Mesenteric fat pad (tissue), 1 donor: ENCODE results near the gene RNF150. TPM values are rescaled to one million over a fixed set of nuclear protein-coding genes. Genes with fewer than 3 reads are reported as not detected.

Experiments
- DNase-seq: peaks from one replicate; pipeline ENCODE4 v3.0.0-alpha.2; 2020; ENCODE audit warnings: low spot score
- total RNA-seq: library from RNA; stranded (reverse); fragmentation: NEBNext Ultra II Directional; extraction: Animal tissue kit (Norgen Biotek cat#: 25700); gene quantifications from one replicate; pipeline ENCODE4 v1.2.1, GENCODE V29; 2021
- donor health status: DM: yes; HTN: yes; CAD: no.

Gene RNF150
- total RNA-seq, 1 donor from 2014 or later = 17.4 TPM

GRCh38 chr4:141028024-141028529 is 105.2 kb downstream of the RNF150 start:
- DNase-seq = no peak

- no peak for DNase-seq
Observed at GRCh38 chr4:141027421-141027820, 105.8 kb downstream of the RNF150 start.

GRCh38 chr4:141026900-141027299 is 106.4 kb downstream of the RNF150 start:
- DNase-seq = no peak

- no peak for DNase-seq
Observed at GRCh38 chr4:141023051-141023450, 110.2 kb downstream of the RNF150 start.

DNA sequence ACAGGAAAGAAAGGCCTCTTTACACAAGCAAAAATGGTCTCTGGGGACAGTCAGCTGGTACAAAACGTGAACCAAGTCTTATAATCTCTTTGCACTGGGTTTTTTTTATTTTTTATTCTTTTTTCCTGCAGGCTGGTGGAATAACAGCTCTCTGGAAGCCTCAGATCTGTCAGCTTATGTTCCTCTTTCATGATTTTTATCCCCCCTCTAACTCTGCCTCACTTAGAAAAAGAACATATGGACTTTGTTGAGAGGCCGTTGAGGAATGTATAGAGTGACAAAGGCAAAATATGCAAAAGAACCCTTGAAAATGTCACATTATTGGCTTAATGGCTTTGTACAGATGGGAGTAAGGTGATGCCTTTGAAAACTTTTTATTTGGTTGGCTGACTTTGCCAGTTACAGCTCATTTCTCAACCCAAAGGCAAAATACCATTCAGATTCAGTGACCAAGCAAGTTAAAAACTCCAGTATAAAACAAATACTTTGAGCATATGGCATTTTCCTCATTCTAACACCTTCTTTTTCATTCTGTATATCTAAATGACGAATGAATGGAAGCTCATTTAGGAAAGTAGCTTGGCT is 111.1 kb downstream of the RNF150 start:
- DNase-seq = no peak

DNA sequence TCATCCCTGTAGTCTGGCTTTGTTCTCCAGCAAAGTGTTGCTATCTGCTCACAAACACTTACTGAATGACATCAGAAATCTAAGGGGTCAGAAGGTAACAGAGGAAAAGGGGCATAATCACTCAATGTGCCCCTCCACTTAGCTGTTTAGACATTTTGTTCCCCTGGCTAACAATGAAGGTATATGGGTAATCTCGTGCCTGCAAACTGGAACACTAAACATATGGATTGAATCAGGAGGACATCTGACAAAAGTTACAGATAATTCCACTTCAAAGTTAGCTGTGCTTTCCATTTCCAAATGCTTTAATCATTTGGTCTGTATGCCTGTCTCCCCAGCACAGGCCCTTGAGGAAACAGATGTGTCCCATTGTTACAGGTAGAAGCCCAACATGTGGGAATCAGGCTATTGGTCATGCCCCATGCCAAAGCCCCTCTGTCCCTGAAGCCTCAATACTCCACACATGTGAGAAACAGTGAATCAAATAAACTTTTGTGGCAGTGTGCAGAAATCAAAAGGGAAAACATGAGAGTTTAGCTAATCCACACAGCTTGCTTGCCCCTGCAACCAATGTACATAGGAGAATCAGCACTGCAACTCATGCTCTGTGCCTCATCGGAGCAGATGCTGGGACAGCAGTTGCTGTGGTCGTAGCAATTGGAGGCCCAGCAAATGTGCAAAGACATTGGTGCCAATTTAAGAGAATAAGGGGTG is 111.7 kb downstream of the RNF150 start:
- no peak for DNase-seq

- no peak for DNase-seq
Observed at GRCh38 chr4:141020801-141021261, 112.4 kb downstream of the RNF150 start.

DNA sequence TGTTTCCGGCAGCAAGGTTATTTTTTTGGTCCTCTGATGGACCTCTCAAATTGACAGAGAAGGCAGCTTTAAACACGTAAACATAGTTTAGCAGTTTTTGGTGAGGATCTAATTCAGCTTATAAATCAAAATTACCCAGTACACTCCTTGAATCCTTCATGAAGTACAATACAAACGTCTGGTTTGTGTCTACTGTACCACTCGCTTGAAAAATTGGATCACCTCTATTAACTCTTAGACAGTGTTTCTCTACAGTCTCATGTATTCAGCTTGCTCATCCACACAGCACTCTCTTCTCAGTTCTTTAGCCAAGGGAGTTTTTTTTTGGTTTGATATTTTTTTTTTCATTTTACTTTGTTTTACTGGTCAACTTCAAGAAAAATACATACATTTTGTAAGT is 113.5 kb downstream of the RNF150 start:
- no peak for DNase-seq

DNA sequence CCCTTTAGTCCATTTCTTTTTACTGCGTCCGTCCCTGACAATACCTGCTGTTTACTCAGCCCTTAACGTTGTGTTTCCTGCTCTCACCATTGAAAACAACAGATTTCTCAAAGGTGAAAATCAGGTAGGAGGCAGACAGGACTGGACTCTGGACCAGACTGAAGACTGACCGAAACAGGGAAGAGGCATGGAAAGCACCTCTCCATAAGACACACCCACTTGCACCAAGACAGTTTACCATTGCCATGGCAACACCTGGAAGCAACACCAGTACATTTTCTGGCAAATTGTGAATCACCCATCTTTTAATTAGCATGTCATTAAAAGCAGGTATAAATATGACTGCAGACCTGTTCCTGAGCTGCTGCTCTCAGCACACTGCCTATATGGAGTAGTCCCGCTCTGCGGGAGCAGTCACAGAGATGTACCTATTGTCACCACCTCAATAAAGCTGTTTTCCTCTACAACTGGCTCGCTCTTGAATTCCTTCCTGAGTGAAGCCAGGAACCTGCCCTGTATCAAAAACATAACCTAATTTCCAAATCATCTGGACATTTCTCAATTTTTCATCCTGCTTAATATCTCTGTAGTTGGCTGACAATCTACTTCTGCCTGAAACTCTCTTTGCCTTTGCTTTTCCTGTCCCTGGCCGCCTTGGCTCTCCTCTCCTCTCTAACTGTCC is 117.0 kb downstream of the RNF150 start:
- no peak for DNase-seq

DNA sequence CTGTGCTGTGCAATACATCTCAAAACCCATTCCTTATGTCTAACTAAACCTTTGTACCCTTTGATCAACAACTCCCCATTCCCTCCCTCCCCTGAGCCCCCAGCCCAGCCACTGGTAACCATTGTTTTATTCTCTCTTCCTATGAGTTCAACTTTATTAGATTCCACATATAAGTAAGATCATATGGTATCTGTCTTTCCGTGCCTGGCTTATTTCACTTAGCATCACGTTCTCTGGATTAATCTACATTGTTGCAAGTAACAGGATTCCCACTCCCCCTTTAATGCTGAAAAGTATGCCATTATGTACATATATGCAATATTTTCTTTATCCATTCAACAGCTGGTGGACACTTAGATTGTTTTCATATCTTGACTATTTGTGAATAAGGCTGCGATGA is 119.4 kb downstream of the RNF150 start:
- no peak for DNase-seq

DNA sequence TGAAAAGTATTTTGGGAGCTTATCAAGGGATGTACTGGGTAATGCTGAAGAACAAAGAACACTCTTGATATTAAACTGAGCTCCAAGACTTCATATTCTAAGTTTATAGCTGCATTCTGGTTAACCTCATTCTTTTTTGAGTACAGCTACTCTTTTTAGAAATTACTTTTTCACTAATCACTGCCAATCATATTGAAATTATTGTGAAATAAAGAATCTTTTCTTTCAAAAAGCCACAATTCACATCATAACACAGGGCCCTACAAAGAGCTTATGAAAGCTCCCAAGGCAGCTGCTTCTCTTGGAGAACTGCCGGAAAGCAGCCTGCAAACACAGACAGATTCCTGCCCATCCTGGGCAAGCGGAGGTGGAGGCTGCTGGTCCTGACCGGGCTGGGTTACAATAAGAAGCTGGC is 121.4 kb downstream of the RNF150 start:
- DNase-seq = no peak

GRCh38 chr4:141009931-141010330 is 123.3 kb downstream of the RNF150 start:
- no peak for DNase-seq

- DNase-seq = no peak
Observed at GRCh38 chr4:141009129-141009528, 124.1 kb downstream of the RNF150 start.

DNA sequence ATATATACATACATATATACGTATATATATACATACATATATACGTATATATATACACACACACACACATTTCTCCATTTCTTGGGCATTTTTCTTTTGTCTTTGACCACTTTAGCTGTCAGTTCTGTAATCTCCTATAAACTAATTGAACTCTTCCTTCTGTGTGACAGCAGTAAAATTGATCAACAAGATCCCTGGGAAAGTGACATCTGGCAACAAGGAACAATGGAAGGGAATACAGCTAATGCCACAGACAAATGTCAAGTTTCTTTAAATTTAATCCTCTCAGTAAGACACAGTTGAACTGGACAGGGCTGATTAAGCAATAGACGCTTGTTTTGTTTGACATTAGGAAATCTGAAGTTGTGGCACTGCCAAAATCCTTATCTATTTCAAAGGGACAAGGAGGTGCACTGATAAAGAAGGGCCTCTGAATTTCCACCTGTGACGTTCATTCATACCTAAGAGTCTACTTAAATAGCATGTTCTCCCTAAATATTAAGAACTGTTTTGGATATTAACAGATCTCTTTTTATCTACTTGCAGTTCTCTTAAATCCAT is 126.9 kb downstream of the RNF150 start:
- DNase-seq = no peak

DNA sequence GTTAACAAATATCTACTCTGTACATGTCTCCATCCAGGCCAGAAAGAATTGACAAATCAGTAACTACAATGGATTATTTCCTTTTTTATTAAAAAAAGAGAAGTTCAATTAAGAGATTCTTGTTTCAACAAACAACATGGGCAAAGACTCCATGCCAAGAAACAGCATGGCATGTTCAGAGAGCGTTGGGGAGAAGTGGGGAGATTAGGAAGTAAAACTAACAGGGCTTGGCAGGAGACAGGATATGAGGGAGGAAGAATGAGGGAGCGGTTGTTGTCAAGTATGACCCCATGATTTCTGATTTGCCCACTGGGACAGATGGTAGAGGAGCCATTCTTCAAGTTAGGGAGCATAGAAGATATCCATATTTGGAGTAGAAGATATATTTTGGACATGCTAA is 128.4 kb downstream of the RNF150 start:
- DNase-seq = no peak

GRCh38 chr4:141003193-141003592 is 130.1 kb downstream of the RNF150 start:
- DNase-seq = no peak

- DNase-seq = no peak
Observed at GRCh38 chr4:141002323-141002805, 130.9 kb downstream of the RNF150 start.

DNA sequence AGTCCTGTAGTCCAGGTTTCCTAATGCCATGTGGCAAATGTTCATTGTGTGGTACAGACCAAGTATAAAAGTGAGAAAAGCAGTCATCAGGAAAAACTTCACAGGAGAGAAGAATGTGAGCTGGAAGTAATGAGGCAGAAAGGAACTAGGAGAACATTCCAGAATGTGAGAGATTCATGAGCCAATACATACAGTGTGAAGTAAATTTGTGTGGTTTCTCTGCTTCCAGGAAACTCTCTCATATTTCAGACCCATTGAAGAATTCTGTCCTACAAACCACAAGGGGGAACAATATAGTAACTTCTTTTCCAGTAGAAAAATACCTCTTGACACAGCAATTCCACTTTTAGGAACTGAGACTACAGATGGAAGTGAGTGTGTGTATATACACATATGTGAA is 136.5 kb downstream of the RNF150 start:
- no peak for DNase-seq

GRCh38 chr4:140995058-140995457 is 138.2 kb downstream of the RNF150 start:
- DNase-seq = no peak

DNA sequence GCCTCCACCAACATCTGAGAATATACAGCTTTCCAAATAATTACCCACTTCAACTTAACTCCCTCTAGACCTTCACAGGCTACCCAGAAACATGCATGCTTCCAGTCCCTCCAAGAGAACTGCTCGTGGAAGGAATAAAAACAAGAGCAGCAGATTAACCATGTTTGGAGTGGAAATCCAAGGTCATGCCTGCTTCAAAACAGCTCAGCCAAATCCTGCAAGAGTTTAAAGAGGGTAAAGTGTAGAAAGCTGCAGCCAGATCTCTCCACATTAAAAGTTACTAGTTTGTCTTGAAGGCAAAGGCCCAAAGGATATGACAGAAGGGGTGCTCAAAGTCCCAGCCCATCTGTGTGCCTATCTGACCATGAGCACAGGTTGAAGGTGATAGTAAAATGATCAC is 139.3 kb downstream of the RNF150 start:
- no peak for DNase-seq

- DNase-seq = no peak
Observed at GRCh38 chr4:140993370-140993769, 139.9 kb downstream of the RNF150 start.

GRCh38 chr4:140989944-140990343 is 143.3 kb downstream of the RNF150 start:
- no peak for DNase-seq
